NCI-H2107 treated with DMSO at 0.1 percent for 48 hours (cell line): ENCODE data around the gene LRRTM3.

Experiments used
- DNase-seq: peaks from one replicate; lab custom pipeline; 2025; ENCODE audit not compliant: unreplicated experiment; lab: John Stamatoyannopoulos, UW

The LRRTM3 gene

DNA sequence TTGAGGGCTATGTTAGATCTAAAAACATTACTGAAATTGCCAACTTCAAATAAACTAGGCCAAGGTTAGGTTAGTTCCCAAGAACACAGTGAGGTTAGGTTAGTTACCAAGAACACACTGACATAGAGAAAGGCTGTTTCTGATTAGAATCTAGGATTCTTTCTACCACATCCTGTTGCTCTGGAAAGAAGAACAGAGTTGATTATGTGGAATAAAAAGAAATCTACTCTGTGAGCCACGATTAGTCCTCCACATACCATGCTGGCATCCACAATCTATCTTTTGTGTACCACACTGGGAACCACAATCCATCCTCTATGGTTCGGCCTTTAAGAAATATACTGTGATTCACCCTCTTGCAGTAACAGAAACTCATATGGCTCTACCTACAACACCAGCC lies 91.4 kb downstream of the LRRTM3 start:
- no peak for DNase-seq

DNA sequence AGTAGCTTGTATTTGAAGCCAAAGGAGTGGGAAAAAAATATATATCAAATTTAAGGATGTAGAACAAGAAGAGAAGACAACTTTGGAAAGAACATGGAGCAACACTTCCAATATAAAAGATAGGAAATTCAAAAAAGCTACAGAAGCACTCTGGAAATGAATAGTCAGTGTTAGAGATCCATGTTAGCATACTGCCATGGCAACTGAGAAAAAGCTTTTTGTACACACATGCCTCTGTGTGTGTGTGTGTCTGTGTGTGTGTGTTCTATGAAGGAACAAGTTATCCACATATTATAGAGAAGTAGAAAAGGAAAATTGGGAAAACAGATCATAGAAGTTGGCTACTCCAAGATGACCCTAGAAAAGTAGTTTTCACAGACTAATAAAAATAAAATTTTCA lies 96.3 kb downstream of the LRRTM3 start:
- DNase-seq: no peak

DNA sequence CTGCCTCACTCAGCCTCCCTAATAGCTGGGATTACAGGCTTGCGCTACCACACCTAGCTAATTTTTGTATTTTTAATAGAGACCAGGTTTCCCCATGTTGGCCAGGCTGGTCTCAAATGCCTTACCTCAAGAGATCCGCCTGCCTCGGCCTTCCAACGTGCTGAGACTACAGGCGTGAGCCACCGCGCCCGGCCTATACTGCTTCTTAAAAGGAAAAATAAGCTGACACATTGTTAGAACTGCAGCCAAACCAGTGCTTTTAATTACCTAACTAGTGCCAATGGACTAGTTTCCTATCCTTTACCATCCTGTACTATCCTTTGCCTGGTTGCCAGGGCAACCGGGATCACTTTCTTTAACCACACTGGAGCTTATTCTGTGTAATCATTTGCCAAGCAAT lies 108.0 kb downstream of the LRRTM3 start:
- DNase-seq: no peak

DNA sequence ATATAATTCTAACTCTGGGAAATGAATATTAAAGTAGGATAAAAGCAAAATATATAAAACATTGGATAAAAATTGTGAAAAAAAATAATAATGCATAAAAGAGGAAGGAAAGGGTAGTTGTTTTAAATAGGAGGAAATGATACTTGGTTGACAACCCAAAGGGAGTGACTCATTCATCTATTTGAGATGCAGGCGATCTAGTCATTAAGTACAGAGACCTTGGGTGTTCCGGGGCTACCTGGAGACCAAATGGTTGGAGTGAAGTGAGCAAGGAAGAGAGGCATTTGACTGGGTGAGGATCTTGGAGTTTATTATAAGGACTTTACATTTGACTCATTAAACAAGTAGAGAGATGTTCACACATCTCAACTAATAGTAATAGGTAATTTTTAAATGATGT lies 111.0 kb downstream of the LRRTM3 start:
- DNase-seq: no peak

DNA sequence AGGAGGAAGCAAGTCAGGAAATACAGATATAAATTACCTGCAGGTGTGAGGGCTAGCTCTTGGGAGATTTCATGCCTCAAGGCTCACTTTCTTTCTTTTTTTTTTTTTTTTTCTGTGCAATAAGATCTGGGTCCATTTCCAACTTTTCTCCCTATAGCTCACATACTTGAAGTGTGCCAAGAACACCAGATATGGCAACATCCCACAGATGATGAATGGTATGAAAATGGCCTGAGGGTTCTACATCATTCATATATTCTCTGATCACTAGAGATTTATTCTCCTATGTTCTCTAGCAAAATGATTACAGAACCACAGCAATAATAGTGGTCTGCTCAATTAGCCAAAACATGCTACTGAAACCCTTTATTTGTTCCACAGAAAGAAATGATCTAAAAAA lies 117.2 kb downstream of the LRRTM3 start:
- no peak for DNase-seq

DNA sequence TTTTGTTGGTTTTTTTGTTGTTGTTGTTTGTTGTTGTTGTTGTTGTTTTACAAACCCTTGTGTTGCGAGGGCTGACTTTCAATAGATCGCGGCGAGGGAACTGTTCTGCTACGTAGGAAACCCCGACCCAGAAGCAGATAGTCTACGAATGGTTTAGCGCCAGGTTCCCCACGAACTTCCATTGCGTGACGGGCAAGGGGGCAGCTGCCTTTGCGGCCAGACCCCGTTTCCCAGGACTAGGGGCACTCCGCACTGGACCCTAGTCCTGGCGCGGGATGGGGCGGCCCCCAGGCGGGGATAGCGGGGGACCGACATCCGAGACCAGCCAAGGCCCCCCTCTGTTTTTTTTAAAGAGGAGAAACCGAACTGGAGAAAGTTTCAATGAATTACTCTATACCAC lies 119.6 kb downstream of the LRRTM3 start:
- DNase-seq: no peak

DNA sequence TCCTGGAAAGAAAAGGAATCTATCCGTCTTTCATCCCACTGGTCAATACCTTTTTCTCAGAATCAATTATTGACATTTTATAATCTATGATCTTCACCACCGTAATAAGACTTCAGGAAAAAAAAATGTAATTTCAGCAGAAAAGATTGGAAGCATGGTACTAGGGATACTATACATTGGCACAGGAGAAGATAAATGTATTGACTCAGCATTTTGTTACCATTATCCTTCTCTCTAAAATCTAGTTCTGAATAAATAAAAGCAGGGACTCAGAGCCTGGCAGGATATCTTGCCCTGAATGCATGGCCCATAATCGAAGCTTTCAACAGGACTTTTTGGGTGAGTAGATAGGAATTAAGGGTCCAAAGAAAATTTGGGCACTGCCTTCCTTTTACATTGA lies 120.7 kb downstream of the LRRTM3 start:
- DNase-seq: no peak

DNA sequence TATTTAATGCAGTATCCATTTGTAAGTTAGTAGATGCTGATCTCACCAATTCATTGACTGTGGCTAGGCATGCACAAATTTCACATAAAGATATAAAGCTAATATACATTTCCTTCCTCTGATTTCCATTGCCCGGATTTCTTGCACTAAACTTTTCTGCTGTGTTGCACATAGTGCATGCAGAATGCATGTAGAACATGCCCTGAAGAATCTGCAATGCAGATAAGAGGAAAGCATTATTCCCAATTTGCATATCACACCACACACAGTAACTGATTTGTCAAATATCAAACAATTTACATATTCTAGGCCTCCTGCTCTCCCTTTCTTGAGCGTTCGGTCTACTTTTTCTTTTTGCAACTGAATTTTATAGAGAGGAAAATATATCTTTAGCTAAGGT lies 124.2 kb downstream of the LRRTM3 start:
- no peak for DNase-seq

DNA sequence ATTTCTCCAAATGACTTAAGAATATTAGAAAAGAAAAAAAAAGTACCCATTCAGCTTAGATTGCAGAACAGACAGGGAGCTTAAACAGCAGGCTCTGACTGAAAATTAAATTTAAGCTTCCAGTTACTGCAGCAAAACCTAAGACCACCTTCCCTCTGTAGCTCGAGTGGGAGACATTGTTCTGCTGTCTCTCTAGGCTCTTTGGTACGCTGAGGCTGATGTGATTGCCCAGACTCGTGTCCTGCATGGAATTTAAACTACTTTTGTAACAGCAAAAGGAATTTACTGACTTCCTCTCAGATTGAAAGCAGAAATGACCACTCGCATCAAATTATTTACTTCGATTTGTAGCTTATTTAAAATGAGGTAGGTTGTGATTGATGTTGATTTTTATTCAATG lies 124.6 kb downstream of the LRRTM3 start:
- no peak for DNase-seq

DNA sequence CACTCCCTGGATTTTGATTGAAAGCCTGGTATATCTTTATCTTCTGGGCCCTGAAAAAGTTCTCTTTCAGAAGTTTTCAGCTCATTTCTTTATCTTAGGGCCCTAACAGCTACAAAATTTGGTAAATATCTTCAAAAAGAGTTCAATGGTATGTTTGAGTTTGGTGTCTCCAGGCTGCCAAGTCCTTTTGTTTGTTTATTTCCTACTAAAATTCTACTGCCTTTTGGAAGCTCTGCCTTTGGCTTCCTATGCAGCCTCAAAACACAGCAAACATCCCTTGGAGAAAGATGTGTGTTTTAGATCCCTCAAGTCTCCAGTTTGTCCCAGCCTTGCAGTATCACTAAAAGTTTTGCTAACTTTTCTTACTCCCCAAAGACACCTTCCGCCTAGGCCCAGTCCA lies 146.8 kb downstream of the LRRTM3 start:
- no peak for DNase-seq

DNA sequence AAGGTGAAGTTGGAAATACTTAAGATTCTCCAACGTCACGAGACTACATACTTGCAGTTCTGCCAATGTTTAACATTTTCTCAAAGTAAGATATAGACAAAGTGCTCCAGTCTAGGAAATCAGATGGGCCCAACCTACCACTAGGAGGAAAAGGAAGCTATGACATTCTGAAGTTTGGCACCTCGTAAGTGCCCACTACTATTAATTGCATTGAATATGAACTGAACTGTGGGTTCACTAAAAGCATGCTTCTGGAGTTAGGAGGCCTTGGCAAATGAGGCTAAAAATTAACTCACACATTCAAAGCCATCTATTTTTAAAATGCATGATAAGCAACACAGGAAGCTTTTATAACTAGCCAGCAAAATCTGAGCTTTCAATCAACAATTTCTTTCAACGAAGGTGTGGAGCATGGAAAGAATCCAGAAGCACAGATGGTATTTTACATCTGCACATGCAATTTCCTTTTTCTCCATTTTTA lies 149.7 kb downstream of the LRRTM3 start:
- no peak for DNase-seq

DNA sequence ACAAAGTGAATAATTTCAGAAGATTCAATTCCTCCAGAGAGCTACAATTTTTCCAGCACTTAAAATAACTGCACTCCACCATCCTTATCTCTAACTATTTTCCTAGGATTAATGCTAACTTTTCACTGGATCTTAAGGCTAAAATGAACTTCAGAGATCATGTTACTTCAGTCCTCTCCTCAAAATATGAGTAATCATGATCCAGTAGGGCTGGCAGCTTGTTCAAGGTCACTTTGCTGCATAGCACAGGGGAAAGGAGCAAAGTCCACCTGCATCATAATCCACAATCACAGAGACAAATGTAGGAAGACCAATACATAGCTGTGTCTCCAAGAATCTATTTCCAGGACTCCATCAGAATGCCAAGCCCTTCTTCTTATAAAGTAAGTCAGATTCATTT lies 150.3 kb downstream of the LRRTM3 start:
- no peak for DNase-seq

DNA sequence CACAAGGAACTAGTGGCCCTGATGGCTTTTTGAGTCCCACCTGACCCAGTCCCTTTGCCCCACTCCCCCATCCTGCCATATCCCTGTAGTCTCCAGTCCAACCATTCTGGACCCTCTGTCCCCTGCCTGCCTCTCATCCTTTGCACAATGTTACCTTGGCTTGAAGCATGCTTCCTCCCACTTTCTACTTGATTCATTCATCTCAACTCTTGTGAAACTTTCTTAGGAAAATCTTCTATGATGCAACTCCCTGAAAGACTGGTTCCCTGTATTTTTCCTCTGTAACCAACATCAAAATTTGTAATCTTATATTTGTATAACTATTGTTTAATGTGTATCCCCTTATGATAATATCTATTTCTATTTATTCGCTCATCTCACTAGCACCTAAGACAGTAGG lies 151.5 kb downstream of the LRRTM3 start:
- no peak for DNase-seq

DNA sequence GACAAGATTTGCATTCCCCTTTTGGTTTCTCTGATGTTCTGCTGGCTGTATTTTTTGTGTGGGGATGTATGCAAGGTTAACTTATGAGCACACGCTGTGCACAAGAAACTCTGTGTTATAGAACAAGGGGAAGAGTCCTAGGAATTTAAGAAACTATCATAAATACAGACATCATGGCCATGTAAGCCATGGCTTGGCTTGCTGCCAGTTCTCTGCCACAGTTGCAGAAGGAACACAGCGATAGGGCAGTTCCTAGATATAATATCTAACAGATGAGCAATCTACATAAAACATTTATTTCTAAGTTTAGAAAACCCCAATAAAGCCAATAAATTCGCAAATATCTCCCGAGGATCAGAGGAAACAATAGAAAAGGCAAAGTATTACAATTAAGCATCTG lies 153.3 kb downstream of the LRRTM3 start:
- no peak for DNase-seq

DNA sequence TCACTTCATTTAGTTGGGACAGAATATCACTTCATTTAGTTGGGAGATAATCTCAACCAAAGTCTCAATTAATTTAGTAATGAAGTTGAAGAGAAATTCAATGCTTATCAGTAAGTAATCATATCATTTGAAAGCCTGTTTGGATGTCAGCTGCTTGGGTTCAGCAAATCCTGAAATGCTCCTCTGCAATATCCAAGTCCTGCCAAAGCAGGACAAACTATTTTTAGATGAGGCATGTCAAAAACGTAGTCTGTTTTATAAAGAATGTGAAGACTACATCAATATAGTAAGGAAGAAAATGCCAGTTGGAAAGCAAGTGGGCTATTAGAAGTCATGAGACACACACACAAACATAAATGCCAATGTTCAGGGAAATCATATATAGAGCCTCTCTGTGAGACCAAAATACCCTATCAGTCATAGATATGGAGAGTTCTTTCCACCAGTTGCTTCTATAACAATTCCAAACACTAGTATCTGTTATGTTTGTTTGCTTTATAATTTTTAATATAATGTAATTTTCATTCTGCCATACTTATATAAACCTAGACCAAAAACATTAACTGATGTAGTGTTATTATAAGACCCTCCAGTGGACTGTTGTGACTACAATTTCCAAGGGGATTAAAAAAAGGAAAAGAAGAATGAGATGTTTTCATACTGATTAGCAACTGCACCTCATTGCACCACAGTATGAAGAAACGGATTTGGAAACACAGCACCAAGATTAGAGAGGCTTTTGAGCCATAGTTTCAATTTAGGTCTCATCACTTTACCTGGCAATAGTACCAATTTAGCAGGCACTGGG lies 160.7 kb downstream of the LRRTM3 start:
- no peak for DNase-seq

DNA sequence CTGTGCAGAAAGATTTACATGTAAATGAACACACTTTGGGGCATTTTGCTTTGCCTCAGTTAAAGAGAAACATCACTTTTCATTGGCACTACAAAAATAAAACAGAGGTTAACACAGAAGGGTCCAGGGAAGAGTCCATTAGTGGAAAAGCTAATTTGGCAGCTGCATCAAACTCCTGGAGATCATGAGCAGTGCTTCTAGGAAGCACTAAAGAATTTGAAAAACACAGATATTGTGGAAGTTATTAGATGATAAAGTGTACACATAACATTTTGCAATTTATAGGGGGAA lies 161.2 kb downstream of the LRRTM3 start:
- DNase-seq: no peak

DNA sequence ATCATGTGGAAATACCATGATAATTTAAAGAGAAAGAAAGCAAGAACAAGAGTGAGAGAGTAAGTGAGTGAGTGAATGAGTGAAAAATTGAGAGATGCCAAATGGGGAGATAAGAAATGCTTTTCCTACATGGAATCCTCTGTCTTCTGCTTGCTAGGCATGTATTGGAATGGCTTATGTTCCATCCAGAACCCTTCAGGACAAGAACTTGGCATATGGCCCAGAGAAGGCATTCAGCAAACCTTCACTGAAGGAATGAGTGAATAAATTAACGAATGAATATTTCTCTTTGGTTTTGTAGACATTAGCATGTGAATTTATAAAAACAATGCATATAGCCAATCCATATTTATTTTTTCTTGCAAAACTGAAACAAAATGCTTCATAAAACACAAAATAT lies 162.2 kb downstream of the LRRTM3 start:
- no peak for DNase-seq

DNA sequence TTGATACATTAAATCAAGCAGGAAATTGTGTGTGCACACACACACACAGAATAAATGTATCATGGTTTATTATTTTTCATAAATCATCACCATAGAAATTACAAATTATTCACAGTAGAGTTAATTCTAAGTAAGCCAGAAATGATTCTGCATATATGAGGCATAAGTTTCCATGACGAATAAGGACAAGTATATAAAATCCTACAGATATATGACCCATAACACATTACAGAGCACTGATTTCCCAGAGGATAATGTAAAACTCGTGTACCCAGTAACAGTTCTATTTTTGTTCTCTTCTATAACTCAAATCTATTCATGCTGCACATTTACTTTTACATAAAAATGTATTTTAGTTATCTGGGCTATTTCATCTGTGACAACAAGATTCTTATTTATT lies 169.7 kb downstream of the LRRTM3 start:
- no peak for DNase-seq

DNA sequence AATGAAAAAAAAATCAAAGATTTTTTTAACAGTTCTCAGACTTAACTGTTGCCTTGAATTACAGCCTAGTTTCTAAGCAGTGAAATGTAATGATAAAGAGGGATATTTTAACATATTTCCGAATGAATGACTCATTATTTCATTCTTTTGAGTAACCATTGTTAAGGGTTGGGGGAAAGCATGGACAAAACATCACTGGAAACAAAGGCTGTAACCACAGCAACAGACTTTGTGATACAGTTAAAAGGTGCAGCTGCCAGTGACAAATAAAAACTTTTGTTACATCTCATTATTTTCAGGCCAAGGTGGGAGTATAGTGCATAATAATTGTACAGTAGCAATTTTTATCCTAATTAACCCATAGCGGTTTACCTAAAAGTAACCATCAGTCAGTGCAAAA lies 172.6 kb downstream of the LRRTM3 start:
- no peak for DNase-seq

DNA sequence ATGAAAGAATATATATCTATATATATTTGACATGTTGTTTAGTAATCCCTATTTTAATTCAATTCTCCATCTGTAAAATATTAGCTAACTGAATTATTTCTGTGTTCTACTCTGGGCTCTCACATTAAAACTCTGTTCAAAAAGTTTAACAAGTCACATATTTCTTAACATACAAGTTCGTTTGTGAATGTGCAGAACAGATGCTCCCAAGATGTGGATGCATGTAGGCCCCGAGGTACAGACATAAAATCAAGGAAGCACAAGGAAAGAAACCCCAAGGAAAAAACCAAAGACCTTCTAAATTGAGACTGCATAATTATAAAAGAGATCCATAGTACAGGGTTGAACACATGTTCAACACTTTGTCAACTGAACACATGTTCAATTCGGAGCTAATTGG lies 175.1 kb downstream of the LRRTM3 start:
- no peak for DNase-seq

DNA sequence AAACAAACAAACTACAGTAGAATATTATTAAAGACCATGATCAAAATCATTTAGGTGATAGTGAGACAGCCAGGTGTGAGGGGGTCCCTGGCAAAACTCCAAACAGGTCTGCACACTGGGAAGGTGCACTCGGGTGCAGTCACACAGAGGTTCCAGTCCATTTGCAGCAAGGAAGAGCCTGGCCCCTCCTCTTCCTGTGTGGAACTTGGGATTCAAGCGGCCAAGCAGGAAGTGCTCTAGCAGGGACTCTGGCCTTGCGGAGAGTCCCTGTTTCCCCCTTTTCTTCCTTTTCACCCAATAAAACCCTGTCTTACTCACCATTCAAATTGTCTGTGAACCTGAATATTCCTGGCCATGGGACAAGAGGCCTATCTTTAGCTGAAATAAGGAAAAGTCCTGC lies 181.8 kb downstream of the LRRTM3 start:
- DNase-seq: no peak

DNA sequence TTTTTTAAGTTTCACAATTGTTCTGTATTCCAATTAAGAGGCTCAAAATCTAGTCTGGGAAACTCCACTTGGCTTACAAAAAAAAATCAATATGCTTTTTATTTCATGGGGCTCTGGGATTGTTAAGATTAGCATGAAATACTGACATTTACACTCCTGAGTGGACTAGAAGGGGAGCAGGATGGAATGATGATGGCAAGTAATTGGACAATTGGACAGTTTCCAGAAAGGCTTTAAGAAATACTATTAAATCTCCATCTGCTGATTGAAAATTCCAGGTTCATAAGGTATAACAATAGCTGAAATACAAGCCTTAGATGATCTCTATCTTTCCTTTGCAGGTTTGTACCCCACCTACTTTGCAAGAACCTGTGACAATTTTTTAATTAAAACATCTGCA lies 184.4 kb downstream of the LRRTM3 start:
- DNase-seq: peak; percentile 16

DNA sequence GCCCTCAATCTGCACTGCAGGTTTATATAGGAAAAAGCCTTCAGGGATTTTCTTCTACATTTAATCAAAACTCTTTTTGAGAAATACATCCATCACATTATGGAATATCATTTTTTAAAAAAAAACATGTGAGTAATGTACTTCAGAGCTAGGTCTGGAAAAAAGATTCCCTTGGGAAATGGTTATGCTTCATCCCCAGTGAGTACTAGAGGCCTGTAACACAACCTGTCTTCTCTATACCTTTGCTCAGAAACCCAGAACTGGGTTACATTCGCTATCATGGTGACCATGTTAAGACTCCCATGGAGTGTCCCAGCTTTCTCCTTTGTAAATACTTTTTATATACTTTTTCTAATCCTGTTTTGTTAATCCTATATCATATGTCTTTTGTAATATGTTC lies 186.9 kb downstream of the LRRTM3 start:
- DNase-seq: no peak

DNA sequence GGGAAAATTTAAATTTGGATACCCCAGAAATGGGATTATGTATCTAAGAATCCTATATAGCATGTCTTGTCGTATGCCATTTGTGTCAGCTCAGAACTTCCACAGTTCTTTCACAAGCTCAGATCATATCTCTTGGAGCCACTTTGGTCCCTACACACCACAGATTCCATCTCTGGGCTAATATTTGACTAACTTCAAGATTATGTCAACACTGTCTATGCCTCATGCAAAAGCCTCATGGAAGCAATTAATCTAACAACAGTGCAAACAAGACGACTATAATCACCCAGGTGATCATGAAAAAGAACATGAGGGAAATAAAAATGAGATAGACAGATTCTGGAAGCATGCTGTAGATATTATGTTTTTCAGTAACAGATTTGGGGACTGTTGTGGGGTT lies 189.1 kb downstream of the LRRTM3 start:
- no peak for DNase-seq
